MM.1S (cell line): ENCODE data around the gene TCHHL1.

ENCODE experiments used
- EZH2 ChIP-seq: fragments of 300-600 bp; sonication (generic); optimal IDR thresholded peaks from 2 replicates; pipeline ENCODE3; 2017; ENCODE audit warnings: low read depth, mild to moderate bottlenecking, antibody characterized with exemption, low read length, mixed read lengths
- EZH2phosphoT487 ChIP-seq: fragments of 300-600 bp; sonication (generic); IDR thresholded peaks from 2 replicates; pipeline ENCODE4 v1.6.1; 2018; ENCODE audit warnings: antibody characterized with exemption, low read length
- TF ChIP-seq, protein P1 (sequence below): fragments of 300-600 bp; sonication (generic); IDR thresholded peaks from 2 replicates; pipeline ENCODE4 v1.5.1; 2016; ENCODE audit warnings: antibody characterized with exemption, low read length, mixed read lengths

DNA sequence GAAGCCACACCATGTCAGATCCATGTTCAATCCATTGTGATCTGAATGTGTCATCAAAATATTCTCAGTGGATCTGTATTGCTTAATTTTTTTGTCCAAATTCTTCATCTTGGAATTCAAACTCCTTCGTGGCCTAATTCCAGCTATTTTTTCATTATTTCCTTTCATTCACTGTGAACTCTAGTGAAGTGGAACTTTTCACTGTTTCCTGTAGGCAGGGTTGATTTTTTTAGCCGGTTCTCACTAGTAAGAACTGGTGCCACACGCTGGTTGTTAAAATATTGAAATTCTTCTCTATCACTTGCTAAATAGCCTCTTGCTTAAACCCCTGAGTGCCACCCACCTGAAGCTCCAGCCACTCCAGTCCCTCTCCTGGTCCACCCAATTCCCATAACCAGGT is 44.5 kb downstream of the TCHHL1 start:
- TF ChIP-seq, protein P1, sequence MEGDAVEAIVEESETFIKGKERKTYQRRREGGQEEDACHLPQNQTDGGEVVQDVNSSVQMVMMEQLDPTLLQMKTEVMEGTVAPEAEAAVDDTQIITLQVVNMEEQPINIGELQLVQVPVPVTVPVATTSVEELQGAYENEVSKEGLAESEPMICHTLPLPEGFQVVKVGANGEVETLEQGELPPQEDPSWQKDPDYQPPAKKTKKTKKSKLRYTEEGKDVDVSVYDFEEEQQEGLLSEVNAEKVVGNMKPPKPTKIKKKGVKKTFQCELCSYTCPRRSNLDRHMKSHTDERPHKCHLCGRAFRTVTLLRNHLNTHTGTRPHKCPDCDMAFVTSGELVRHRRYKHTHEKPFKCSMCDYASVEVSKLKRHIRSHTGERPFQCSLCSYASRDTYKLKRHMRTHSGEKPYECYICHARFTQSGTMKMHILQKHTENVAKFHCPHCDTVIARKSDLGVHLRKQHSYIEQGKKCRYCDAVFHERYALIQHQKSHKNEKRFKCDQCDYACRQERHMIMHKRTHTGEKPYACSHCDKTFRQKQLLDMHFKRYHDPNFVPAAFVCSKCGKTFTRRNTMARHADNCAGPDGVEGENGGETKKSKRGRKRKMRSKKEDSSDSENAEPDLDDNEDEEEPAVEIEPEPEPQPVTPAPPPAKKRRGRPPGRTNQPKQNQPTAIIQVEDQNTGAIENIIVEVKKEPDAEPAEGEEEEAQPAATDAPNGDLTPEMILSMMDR: no peak
- TF ChIP-seq EZH2 (no peak), EZH2phosphoT487 (no peak)
